ENCODE results near the gene IFNG. TPM values are rescaled to one million over a fixed set of nuclear protein-coding genes. Genes with fewer than 3 reads are reported as not detected.

Gene IFNG
- total RNA-seq, 1 donor from 2014 or later = not detected

- Mint-ChIP-seq H3K36me3 (no peaks in the 10 kb centered on the region), H3K4me1 (no peaks in the 10 kb centered on the region), H3K9me3 (no peaks in the 10 kb centered on the region), H3K4me3 (no peak overlapping the region), H3K27ac (no peak overlapping the region), H3K27me3 (ENCODE audit: low read depth) (no peaks in the 10 kb centered on the region)
- DNase-seq (ENCODE audit: low spot score in 2 of 2, unreplicated experiment in 2 of 2) = no peak
- TF ChIP-seq CTCF (IDR thresholded peaks at IDR 0.05; ENCODE audit: unreplicated experiment) = no peak
Observed at GRCh38 chr12:68109444-68110217, 49.9 kb downstream of the IFNG start.

GRCh38 chr12:68109001-68109400 is 50.5 kb downstream of the IFNG start:
- Mint-ChIP-seq H3K27ac (no peak overlapping the region), H3K4me1 (no peaks in the 10 kb centered on the region), H3K27me3 (ENCODE audit: low read depth) (no peaks in the 10 kb centered on the region), H3K36me3 (no peaks in the 10 kb centered on the region), H3K4me3 (no peak overlapping the region), H3K9me3 (no peaks in the 10 kb centered on the region)
- no peak for TF ChIP-seq CTCF (IDR thresholded peaks at IDR 0.05; ENCODE audit: unreplicated experiment)
- DNase-seq (ENCODE audit: low spot score in 2 of 2, unreplicated experiment in 2 of 2) = no peak

- TF ChIP-seq CTCF (IDR thresholded peaks at IDR 0.05; ENCODE audit: unreplicated experiment) = no peak
- DNase-seq (ENCODE audit: low spot score in 2 of 2, unreplicated experiment in 2 of 2) = no peak
- Mint-ChIP-seq H3K4me3 (no peak overlapping the region), H3K9me3 (no peaks in the 10 kb centered on the region), H3K36me3 (no peaks in the 10 kb centered on the region), H3K4me1 (peaks cover 3% of the 10 kb centered on the region), H3K27ac (no peak overlapping the region), H3K27me3 (ENCODE audit: low read depth) (no peaks in the 10 kb centered on the region)
Observed at GRCh38 chr12:68106660-68107059, 52.9 kb downstream of the IFNG start.

- DNase-seq (ENCODE audit: low spot score in 2 of 2, unreplicated experiment in 2 of 2) = no peak
- Mint-ChIP-seq H3K9me3 (no peaks in the 10 kb centered on the region), H3K4me1 (peaks cover 8% of the 10 kb centered on the region), H3K27ac (no peak overlapping the region), H3K36me3 (no peaks in the 10 kb centered on the region), H3K27me3 (ENCODE audit: low read depth) (no peaks in the 10 kb centered on the region), H3K4me3 (no peak overlapping the region)
- TF ChIP-seq CTCF (IDR thresholded peaks at IDR 0.05; ENCODE audit: unreplicated experiment) = no peak
Observed at GRCh38 chr12:68106160-68106559, 53.4 kb downstream of the IFNG start.

Other genes with a start within 250 kb of the IFNG start
- not detected in 3 replicates for gene IFNG-AS1, start 170.3 kb downstream of the IFNG start, total RNA-seq
- not detected in 3 replicates for gene IL26, start 66.1 kb upstream of the IFNG start, total RNA-seq
- gene IL22, start 93.9 kb upstream of the IFNG start, total RNA-seq = not detected in 3 replicates
- 20.9 to 26.4 TPM (median 21.4 TPM) in 3 replicates for gene MDM1, start 172.6 kb upstream of the IFNG start, total RNA-seq

Measured in mesothelial cell of epicardium (in vitro differentiated cells).